Neuronal stem cell (in vitro differentiated cells): ENCODE measurements around the gene RAB15.

ENCODE experiments used
- DNase-seq: peaks from one replicate; pipeline ENCODE4 v3.0.0-alpha.2; 2013; ENCODE audit warnings: low spot score
- H2AFZ ChIP-seq: one replicate; pipeline ENCODE4 v1.6.1; 2013; ENCODE audit warnings: mild to moderate bottlenecking, low read length, inconsistent platforms
- H2AK5ac ChIP-seq: 2 replicates; pipeline ENCODE4 v1.6.1; 2013; ENCODE audit warnings: low read depth, mild to moderate bottlenecking, inconsistent platforms, low read length, moderate library complexity, mixed read lengths
- H2BK120ac ChIP-seq: 2 replicates; pipeline ENCODE4 v1.6.1; 2013; ENCODE audit warnings: low read depth, mild to moderate bottlenecking, inconsistent platforms, low read length, moderate library complexity, mixed read lengths
- H2BK12ac ChIP-seq: one replicate; pipeline ENCODE4 v1.6.1; 2013; ENCODE audit warnings: low read length, inconsistent platforms
- H2BK15ac ChIP-seq: 2 replicates; pipeline ENCODE4 v1.6.1; 2013; ENCODE audit warnings: mild to moderate bottlenecking, low read length, inconsistent platforms, mixed read lengths
- H2BK5ac ChIP-seq: one replicate; pipeline ENCODE4 v1.6.1; 2013; ENCODE audit warnings: inconsistent platforms, mild to moderate bottlenecking, low read length, moderate library complexity
- H3K14ac ChIP-seq: one replicate; pipeline ENCODE4 v1.6.1; 2013; ENCODE audit warnings: low read length, inconsistent platforms
- H3K18ac ChIP-seq: 2 replicates; pipeline ENCODE4 v1.6.1; 2013; ENCODE audit warnings: low read length, inconsistent platforms
- H3K23ac ChIP-seq: 2 replicates; pipeline ENCODE4 v1.6.1; 2013; ENCODE audit warnings: low read depth, mild to moderate bottlenecking, mixed read lengths, low read length, inconsistent platforms; ENCODE audit not compliant: poor library complexity
- H3K27ac ChIP-seq: replicated peaks from 3 replicates; pipeline ENCODE4 v1.5.1; 2013; ENCODE audit warnings: low read length, inconsistent platforms
- H3K27me3 ChIP-seq, 3 experiments: 2 replicates each; pipeline ENCODE4 v1.6.1; 2013; ENCODE audit warnings: low read length in 3 of 3, mild to moderate bottlenecking in 2 of 3, inconsistent platforms in 1 of 3, low read depth in 1 of 3, mixed read lengths in 1 of 3, moderate library complexity in 1 of 3; ENCODE audit not compliant: control insufficient read depth in 3 of 3, insufficient read depth in 3 of 3
- H3K36me3 ChIP-seq, 2 donors: replicated peaks in 1 of 2; 2 replicates each; pipeline ENCODE4 v1.6.1; 2013; ENCODE audit warnings: low read length in 2 of 2; ENCODE audit not compliant: control insufficient read depth in 2 of 2, insufficient read depth in 2 of 2
- H3K4ac ChIP-seq: 2 replicates; pipeline ENCODE4 v1.6.1; 2013; ENCODE audit warnings: inconsistent platforms, mild to moderate bottlenecking, low read length, moderate library complexity
- H3K4me1 ChIP-seq, 2 donors: 1 replicate in 1 of 2; 2 replicates in 1 of 2; pipeline ENCODE4 v1.6.1; 2013; ENCODE audit warnings: low read length in 2 of 2, low read depth in 1 of 2; ENCODE audit not compliant: control insufficient read depth in 2 of 2, insufficient read depth in 1 of 2
- H3K4me2 ChIP-seq: one replicate; pipeline ENCODE4 v1.6.1; 2013; ENCODE audit warnings: mild to moderate bottlenecking, low read length, inconsistent platforms; ENCODE audit not compliant: insufficient read depth, poor library complexity, severe bottlenecking
- H3K4me3 ChIP-seq, 2 donors: 2 replicates each; pipeline ENCODE4 v1.5.1; 2013; ENCODE audit warnings: low read length in 2 of 2, mild to moderate bottlenecking in 2 of 2, inconsistent platforms in 1 of 2, moderate library complexity in 1 of 2
- H3K79me1 ChIP-seq: one replicate; pipeline ENCODE4 v1.6.1; 2013; ENCODE audit warnings: low read depth, mild to moderate bottlenecking, inconsistent platforms, low read length, moderate library complexity
- H3K9ac ChIP-seq: one replicate; pipeline ENCODE4 v1.6.1; 2013; ENCODE audit warnings: mild to moderate bottlenecking, low read depth, low read length, inconsistent platforms; ENCODE audit not compliant: poor library complexity
- H3K9me3 ChIP-seq, 2 donors: replicated peaks in 1 of 2; 2 replicates each; pipeline versions ENCODE3 to v1.6.1; 2013; ENCODE audit warnings: low read length in 2 of 2, mild to moderate bottlenecking in 2 of 2, inconsistent platforms in 1 of 2, low read depth in 1 of 2, mixed read lengths in 1 of 2, moderate library complexity in 1 of 2; ENCODE audit not compliant: control insufficient read depth in 2 of 2, insufficient read depth in 1 of 2
- H4K8ac ChIP-seq: one replicate; pipeline ENCODE4 v1.6.1; 2013; ENCODE audit warnings: low read depth, mild to moderate bottlenecking, inconsistent platforms, low read length, moderate library complexity
- H4K91ac ChIP-seq: one replicate; pipeline ENCODE4 v1.6.1; 2013; ENCODE audit warnings: low read length, low read depth, mild to moderate bottlenecking, inconsistent platforms; ENCODE audit not compliant: poor library complexity
- WGBS, 2 donors: extraction: QIAGEN DNeasy Blood & Tissue Kit; methylation state at CpG; one replicate each; pipeline ENCODE4 v1.1.7; 2013; ENCODE audit warnings: missing lambda C conversion rate in 2 of 2, mixed read lengths in 1 of 2; ENCODE audit not compliant: insufficient read length in 2 of 2, insufficient replicate concordance in 1 of 2; ENCODE audit errors: extremely low coverage in 2 of 2; 5-methylcytosine and 5-hydroxymethylcytosine counted together

Gene RAB15

DNA sequence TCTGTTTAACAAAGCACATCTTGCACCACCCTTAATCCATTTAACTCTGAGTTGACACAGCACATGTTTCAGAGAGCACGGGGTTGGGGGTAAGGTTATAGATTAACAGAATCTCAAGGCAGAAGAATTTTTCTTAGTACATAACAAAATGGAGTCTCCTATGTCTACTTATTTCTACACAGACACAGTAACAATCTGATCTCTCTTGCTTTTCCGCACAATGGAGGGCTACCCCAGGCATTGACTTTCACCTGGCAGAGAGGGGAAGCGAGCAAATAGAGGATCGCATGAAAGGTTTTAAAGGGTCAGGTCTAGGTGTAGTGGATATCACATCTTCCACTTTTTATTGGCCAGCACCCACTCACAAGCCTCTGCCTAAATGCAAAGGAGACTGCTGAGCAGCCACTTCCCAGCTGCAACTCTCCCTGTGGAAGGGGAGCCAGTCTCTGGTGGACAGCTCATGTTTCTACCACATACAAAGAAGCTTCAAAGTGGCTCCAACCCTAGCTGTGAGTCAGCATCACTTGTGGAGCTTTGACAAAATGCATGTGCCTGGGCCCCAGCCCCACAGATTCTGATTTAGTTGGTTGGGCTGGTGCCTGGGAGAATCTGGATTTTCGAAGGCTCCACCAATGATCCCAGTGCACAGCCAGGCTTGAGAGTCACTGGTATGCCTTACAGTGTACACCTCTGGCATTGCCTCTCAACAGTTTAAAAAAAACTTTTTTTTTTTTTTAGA lies 7.4 kb upstream of the RAB15 start:
- no peak for DNase-seq
- no peak overlapping the region for H2AFZ ChIP-seq
- WGBS, 2 donors = no CpG with 5 or more reads among the region's 5 CpGs

DNA sequence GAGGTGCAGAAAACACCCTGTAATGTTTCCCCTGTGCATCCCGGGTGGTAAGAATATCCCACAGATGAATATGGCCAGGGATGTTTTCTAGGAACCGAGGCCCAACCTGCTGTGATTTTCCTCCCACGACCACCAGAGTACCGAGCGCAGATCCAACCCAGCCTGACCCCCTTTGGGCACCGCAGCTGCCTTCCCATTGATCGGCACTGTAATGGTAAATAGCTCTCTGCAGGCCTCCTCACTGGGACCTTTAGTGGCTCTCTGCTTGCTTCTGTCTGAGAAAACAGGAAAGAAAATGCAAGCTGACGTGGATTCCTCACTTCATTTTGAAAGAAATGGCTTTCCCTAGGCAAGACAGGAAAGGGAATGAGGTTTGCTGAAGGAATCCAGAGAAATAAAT lies 2.4 kb upstream of the RAB15 start:
- H3K27ac ChIP-seq = no peak overlapping the region
- no peak overlapping the region for H3K4me2 ChIP-seq
- no peaks in the 10 kb centered on the region for H3K36me3 ChIP-seq
- no peak overlapping the region for H2AK5ac ChIP-seq
- H2BK12ac ChIP-seq = no peak overlapping the region
- H3K4me1 ChIP-seq = peaks cover 2 to 14% of the 10 kb centered on the region in 2 donors
- H3K23ac ChIP-seq = no peak overlapping the region
- no peak overlapping the region for H3K4me3 ChIP-seq
- no peak overlapping the region for H4K91ac ChIP-seq
- no CpG with 5 or more reads among the region's 8 CpGs for WGBS, 2 donors
- no peaks in the 10 kb centered on the region for H3K79me1 ChIP-seq
- H2BK5ac ChIP-seq = no peak overlapping the region
- peaks cover 0 to 8% (median 0%) of the 10 kb centered on the region in 3 experiments for H3K27me3 ChIP-seq
- no peak overlapping the region for H2AFZ ChIP-seq
- DNase-seq = no peak
- no peak overlapping the region for H3K4ac ChIP-seq
- H3K9ac ChIP-seq = no peak overlapping the region
- H2BK120ac ChIP-seq = no peak overlapping the region
- no peak overlapping the region for H3K14ac ChIP-seq
- peaks cover 0 to 1% of the 10 kb centered on the region in 2 donors for H3K9me3 ChIP-seq
- peak overlapping the region; percentile 13 for H3K18ac ChIP-seq
- no peak overlapping the region for H4K8ac ChIP-seq
- H2BK15ac ChIP-seq = no peak overlapping the region

More for the DNA sequence above, 7.4 kb upstream of the RAB15 start:
- Histone ChIP-seq H3K23ac (no peak overlapping the region), H3K4me3 (no peak overlapping the region), H2BK15ac (no peak overlapping the region), H2BK120ac (no peak overlapping the region), H3K9me3 (no peaks in the 10 kb centered on the region), H2AK5ac (no peak overlapping the region), H3K79me1 (no peaks in the 10 kb centered on the region), H3K4ac (no peak overlapping the region), H2BK12ac (no peak overlapping the region), H3K4me1 (peaks cover 0 to 9% of the 10 kb centered on the region in 2 donors), H3K36me3 (no peaks in the 10 kb centered on the region), H3K14ac (no peak overlapping the region), H4K8ac (no peak overlapping the region), H3K27me3 (peaks cover 0 to 2% (median 0%) of the 10 kb centered on the region in 3 experiments), H3K27ac (no peak overlapping the region), H3K9ac (no peak overlapping the region), H3K4me2 (no peak overlapping the region), H4K91ac (no peak overlapping the region), H2BK5ac (no peak overlapping the region), H3K18ac (peak overlapping the region; percentile 29)

DNA sequence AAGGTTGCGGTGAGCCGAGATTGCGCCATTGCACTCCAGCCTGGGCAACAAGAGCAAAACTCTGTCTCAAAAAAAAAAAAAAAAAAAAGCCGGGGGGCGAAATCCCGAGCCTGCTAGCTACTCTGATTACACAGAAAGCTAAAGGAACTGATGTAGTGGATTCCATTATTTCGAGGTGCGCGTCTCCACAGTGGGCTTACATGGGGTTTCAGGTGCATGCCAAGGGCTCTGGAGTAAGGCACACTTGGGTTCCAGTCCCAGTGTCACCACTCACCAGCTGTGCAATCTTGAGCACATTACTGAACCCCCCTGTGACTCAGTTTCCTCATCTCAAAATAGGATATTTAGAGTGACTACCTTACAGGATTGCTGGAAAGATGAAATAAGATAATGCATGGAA lies 1.7 kb upstream of the RAB15 start:
- H2BK5ac ChIP-seq = no peak overlapping the region
- H2BK120ac ChIP-seq = no peak overlapping the region
- H3K4me1 ChIP-seq = peaks cover 2 to 12% of the 10 kb centered on the region in 2 donors
- H3K18ac ChIP-seq = no peak overlapping the region
- H3K14ac ChIP-seq = no peak overlapping the region
- DNase-seq = no peak
- no peak overlapping the region for H2BK15ac ChIP-seq
- H3K4ac ChIP-seq = no peak overlapping the region
- WGBS, 2 donors = no CpG with 5 or more reads among the region's 9 CpGs
- H3K9ac ChIP-seq = no peak overlapping the region
- no peak overlapping the region for H4K91ac ChIP-seq
- no peak overlapping the region for H2BK12ac ChIP-seq
- no peak overlapping the region for H3K23ac ChIP-seq
- H3K9me3 ChIP-seq = peaks cover 0 to 1% of the 10 kb centered on the region in 2 donors
- H2AFZ ChIP-seq = no peak overlapping the region
- H3K4me2 ChIP-seq = no peak overlapping the region
- no peak overlapping the region for H3K4me3 ChIP-seq
- H3K79me1 ChIP-seq = no peaks in the 10 kb centered on the region
- peaks cover 0 to 8% (median 0%) of the 10 kb centered on the region in 3 experiments for H3K27me3 ChIP-seq
- no peaks in the 10 kb centered on the region for H3K36me3 ChIP-seq
- H3K27ac ChIP-seq = no peak overlapping the region
- no peak overlapping the region for H4K8ac ChIP-seq
- H2AK5ac ChIP-seq = no peak overlapping the region

DNA sequence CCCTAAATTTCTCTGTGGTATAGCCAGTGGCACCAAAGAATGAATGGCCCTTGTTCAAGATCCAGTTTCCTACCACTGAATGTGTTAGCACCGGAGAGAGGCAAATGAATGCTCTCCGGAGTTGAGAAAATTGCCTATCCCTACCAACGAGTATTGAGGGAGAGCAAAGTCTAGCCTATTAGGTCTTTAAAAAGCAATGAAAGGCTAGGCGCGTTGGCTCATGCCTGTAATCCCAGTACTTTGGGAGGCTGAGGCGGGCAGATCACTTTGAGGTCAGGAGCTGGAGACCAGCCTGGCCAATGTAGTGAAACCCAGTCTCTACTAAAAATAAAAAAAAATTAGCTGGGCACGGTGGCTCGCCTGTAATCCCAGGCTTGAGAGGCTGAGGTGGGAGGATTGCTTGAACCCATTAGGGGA lies 898 bp upstream of the RAB15 start:
- no peak overlapping the region for H4K91ac ChIP-seq
- no peak overlapping the region for H3K9ac ChIP-seq
- peaks cover 4 to 19% of the 10 kb centered on the region in 2 donors for H3K4me1 ChIP-seq
- no peak overlapping the region for H3K23ac ChIP-seq
- H3K4me2 ChIP-seq = no peak overlapping the region
- H2BK15ac ChIP-seq = no peak overlapping the region
- H3K79me1 ChIP-seq = no peaks in the 10 kb centered on the region
- no peak overlapping the region for H3K14ac ChIP-seq
- no peak overlapping the region for H2BK120ac ChIP-seq
- no peak overlapping the region for H3K18ac ChIP-seq
- H3K9me3 ChIP-seq = peaks cover 0 to 1% of the 10 kb centered on the region in 2 donors
- H2BK5ac ChIP-seq = no peak overlapping the region
- no peak overlapping the region for H3K27ac ChIP-seq
- no peak overlapping the region for H2AFZ ChIP-seq
- no peak for DNase-seq
- H3K36me3 ChIP-seq = no peaks in the 10 kb centered on the region
- WGBS, 2 donors = no CpG with 5 or more reads among the region's 8 CpGs
- H3K4ac ChIP-seq = no peak overlapping the region
- no peak overlapping the region for H4K8ac ChIP-seq
- H2BK12ac ChIP-seq = no peak overlapping the region
- no peak overlapping the region for H2AK5ac ChIP-seq
- peaks cover 0 to 8% (median 0%) of the 10 kb centered on the region in 3 experiments for H3K27me3 ChIP-seq
- H3K4me3 ChIP-seq = peak overlapping the region in 1 of 2 donors; percentile 76
